MM.1S (cell line): ENCODE measurements around the gene ADGRE3.

Experiments
- CTCF ChIP-seq: fragments of 300-600 bp; sonication (generic); IDR thresholded peaks from 2 replicates; pipeline ENCODE4 v1.5.1; 2016; ENCODE audit warnings: antibody characterized with exemption, low read length, mixed read lengths
- EZH2 ChIP-seq: fragments of 300-600 bp; sonication (generic); optimal IDR thresholded peaks from 2 replicates; pipeline ENCODE3; 2017; ENCODE audit warnings: low read depth, mild to moderate bottlenecking, antibody characterized with exemption, low read length, mixed read lengths
- EZH2phosphoT487 ChIP-seq: fragments of 300-600 bp; sonication (generic); IDR thresholded peaks from 2 replicates; pipeline ENCODE4 v1.6.1; 2018; ENCODE audit warnings: antibody characterized with exemption, low read length

- TF ChIP-seq CTCF (no peak), EZH2 (no peak), EZH2phosphoT487 (no peak)
Observed at GRCh38 chr19:14676762-14677161, 2.1 kb upstream of the ADGRE3 start.
